Measurements from ENCODE around the gene IPO7.
A peak's percentile ranks its signal among the peaks of the same experiment; 100 is the strongest.
"Not testable (repeated sequence)": the region's sequence is repeated elsewhere in the genome, so short reads cannot be mapped to it uniquely, and the experiment has no call there.

IPO7 gene

GRCh38 chr11:9399466-9399865 lies 15.0 kb downstream of the IPO7 start:
- no peak for DNase-seq

GRCh38 chr11:9401884-9402283 lies 17.4 kb downstream of the IPO7 start:
- not testable (repeated sequence) for DNase-seq

GRCh38 chr11:9428706-9429105 lies 44.3 kb downstream of the IPO7 start:
- no peak for DNase-seq

- DNase-seq, result no peak
Observed at GRCh38 chr11:9438611-9439010, 54.2 kb downstream of the IPO7 start.

GRCh38 chr11:9446230-9446629 lies 61.8 kb downstream of the IPO7 start:
- DNase-seq, result no peak

GRCh38 chr11:9448576-9449352 lies 64.3 kb downstream of the IPO7 start:
- DNase-seq, result no peak

GRCh38 chr11:9452023-9452422 lies 67.6 kb downstream of the IPO7 start:
- not testable (repeated sequence) for DNase-seq

- no peak for DNase-seq
Observed at GRCh38 chr11:9455722-9456121, 71.3 kb downstream of the IPO7 start.

- no peak for DNase-seq
Observed at GRCh38 chr11:9459667-9460321, 75.3 kb downstream of the IPO7 start.

GRCh38 chr11:9460322-9461062 lies 76.0 kb downstream of the IPO7 start, which contains the start of gene ZNF143:
Gene ZNF143 (plus strand): TSS chr11:9461012. CDS start chr11:9471309, 10,297 bp downstream.
- peak; percentile 98 for DNase-seq

GRCh38 chr11:9461063-9461759 lies 76.8 kb downstream of the IPO7 start:
- DNase-seq, result peak; percentile 74

- DNase-seq, result no peak
Observed at GRCh38 chr11:9461760-9462134, 77.3 kb downstream of the IPO7 start.

- no peak for DNase-seq
Observed at GRCh38 chr11:9462172-9462799, 77.8 kb downstream of the IPO7 start.

GRCh38 chr11:9462806-9463537 lies 78.5 kb downstream of the IPO7 start:
- no peak for DNase-seq

- DNase-seq, result no peak
Observed at GRCh38 chr11:9470765-9471164, 86.3 kb downstream of the IPO7 start.

- DNase-seq, result no peak
Observed at GRCh38 chr11:9473408-9473807, 89.0 kb downstream of the IPO7 start.

- DNase-seq, result no peak
Observed at GRCh38 chr11:9479899-9480298, 95.4 kb downstream of the IPO7 start.

- no peak for DNase-seq
Observed at GRCh38 chr11:9489080-9489765, 104.8 kb downstream of the IPO7 start.

GRCh38 chr11:9490376-9490775 lies 105.9 kb downstream of the IPO7 start:
- no peak for DNase-seq

GRCh38 chr11:9493492-9493891 lies 109.0 kb downstream of the IPO7 start:
- no peak for DNase-seq

- no peak for DNase-seq
Observed at GRCh38 chr11:9494316-9494715, 109.9 kb downstream of the IPO7 start.

Data from NCI-H510A (cell line).